GM12878 (cell line): ENCODE results near the gene PTPRN2. TPM values are rescaled to one million over a fixed set of nuclear protein-coding genes. Genes with fewer than 3 reads are reported as not detected.

ENCODE experiments used
- ATAC-seq: fragments of 200-7000 bp; cut with Tn5 transposase; 3 replicates; pipeline ENCODE4 v1.9.1; 2020; ENCODE audit warnings: mild to moderate bottlenecking, moderate library complexity
- BruUV-seq: library from RNA; stranded (reverse); fragments of 400-500 nt; replicated peaks from 2 replicates; lab custom pipeline; 2021; lab: Mats Ljungman, UMichigan
- CTCF ChIA-PET: fragments of 300-600 bp; sonication (Branson Sonifier 250); formaldehyde crosslinking; extraction: SDS; loops from one replicate; lab custom pipeline; 2021; ENCODE audit warnings: inconsistent platforms; lab: Yijun Ruan, JAX
- POLR2A ChIA-PET: fragments of 350-600 bp; formaldehyde crosslinking; extraction: SDS; loops from one replicate; lab custom pipeline; 2021; ENCODE audit warnings: inconsistent platforms; lab: Charles Lee
- RAD21 ChIA-PET: fragments of 300-600 bp; sonication (Branson Sonifier 250); formaldehyde crosslinking; loops from one replicate; lab custom pipeline; 2023; ENCODE audit warnings: antibody characterized with exemption; ENCODE audit not compliant: unreplicated experiment; lab: Charles Lee
- SMC1A ChIA-PET: fragments of 300-600 bp; sonication (Branson Sonifier 250); formaldehyde crosslinking; loops from one replicate; lab custom pipeline; 2023; ENCODE audit not compliant: unreplicated experiment, uncharacterized antibody; lab: Charles Lee
- DNase-seq: peaks from one replicate; pipeline ENCODE4 v3.0.0-alpha.2; 2011; ENCODE audit warnings: low read depth, low spot score
- FAIRE-seq: peaks from 3 replicates; lab custom pipeline; 2011; peaks lifted over from hg19 to GRCh38; lab: Jason Lieb, UNC
- H2AFZ ChIP-seq: 2 replicates; pipeline ENCODE4 v1.6.0; 2011; ENCODE audit warnings: low read depth, low read length, control low read depth; ENCODE audit not compliant: control insufficient read depth
- H3K27ac ChIP-seq: 2 replicates; pipeline ENCODE4 v1.5.1; 2011; ENCODE audit warnings: control low read depth; ENCODE audit not compliant: control insufficient read depth, insufficient read depth
- H3K27me3 ChIP-seq, 2 experiments: replicated peaks in 1 of 2; 2 replicates each; pipeline versions ENCODE4 v1.6.0 to v1.6.1; 2011; ENCODE audit warnings: low read length in 1 of 2; ENCODE audit not compliant: control insufficient read depth in 2 of 2, insufficient read depth in 2 of 2
- H3K36me3 ChIP-seq, 2 experiments: 2 replicates each; pipeline ENCODE4 v1.5.1; 2011; ENCODE audit warnings: low read length in 1 of 2; ENCODE audit not compliant: control insufficient read depth in 2 of 2, insufficient read depth in 2 of 2
- H3K4me1 ChIP-seq: 2 replicates; pipeline ENCODE4 v1.6.1; 2011; ENCODE audit warnings: mild to moderate bottlenecking, low read length, moderate library complexity, mixed read lengths; ENCODE audit not compliant: control insufficient read depth, insufficient read depth
- H3K4me2 ChIP-seq: 2 replicates; pipeline ENCODE4 v1.6.0; 2011; ENCODE audit warnings: control low read depth; ENCODE audit not compliant: control insufficient read depth, insufficient read depth
- H3K4me3 ChIP-seq: fragments of 200-600 bp; sonication (generic); 2 replicates; pipeline ENCODE4 v1.5.1; 2016
- H3K79me2 ChIP-seq: 2 replicates; pipeline ENCODE4 v1.6.0; 2011; ENCODE audit warnings: low read length; ENCODE audit not compliant: control insufficient read depth, insufficient read depth
- H3K9ac ChIP-seq: 2 replicates; pipeline ENCODE4 v1.8.0; 2011; ENCODE audit warnings: low read length, control low read depth, mixed read lengths; ENCODE audit not compliant: control insufficient read depth, insufficient read depth
- H3K9me3 ChIP-seq: replicated peaks from 3 replicates; pipeline ENCODE4 v1.5.1; 2011; ENCODE audit warnings: mild to moderate bottlenecking, low read length; ENCODE audit not compliant: control insufficient read depth, insufficient read depth
- H4K20me1 ChIP-seq: 2 replicates; pipeline ENCODE4 v1.6.0; 2011; ENCODE audit not compliant: control insufficient read depth, insufficient read depth
- BACH1 ChIP-seq: fragments of 450-650 bp; IDR thresholded peaks from 2 replicates; pipeline ENCODE4 v1.6.1; 2017; ENCODE audit warnings: mild to moderate bottlenecking, borderline replicate concordance
- BHLHE40 ChIP-seq, 2 experiments: fragments of 450-650 bp in 1 of 2; IDR thresholded peaks; 2 replicates each; pipeline ENCODE4 v1.6.1; 2011 to 2017; ENCODE audit warnings: low read depth in 2 of 2, borderline replicate concordance in 1 of 2, improper control_type of control experiment in 1 of 2, low read length in 1 of 2, mild to moderate bottlenecking in 1 of 2
- CBX5 ChIP-seq: sonication (generic); IDR thresholded peaks from 2 replicates; pipeline ENCODE4 v1.6.1; 2016; ENCODE audit warnings: low read depth, moderate library complexity, mild to moderate bottlenecking, inconsistent platforms
- EED ChIP-seq: sonication (generic); IDR thresholded peaks from 2 replicates; pipeline ENCODE4 v1.6.1; 2016; ENCODE audit warnings: antibody characterized with exemption, low read depth
- EZH2 ChIP-seq: IDR thresholded peaks from 2 replicates; pipeline ENCODE4 v1.6.1; 2012; ENCODE audit warnings: low read depth, mild to moderate bottlenecking, control low read depth, inconsistent platforms, low read length, borderline replicate concordance; ENCODE audit not compliant: control insufficient read depth
- FOS ChIP-seq: IDR thresholded peaks from 3 replicates; pipeline ENCODE4 v1.6.1; 2011; ENCODE audit warnings: borderline replicate concordance; ENCODE audit not compliant: insufficient read length; ENCODE audit errors: extremely low read depth
- FOXK2 ChIP-seq: fragments of 450-650 bp; IDR thresholded peaks from 2 replicates; pipeline ENCODE4 v1.6.1; 2017; ENCODE audit warnings: mild to moderate bottlenecking, moderate library complexity
- FOXM1 ChIP-seq: IDR thresholded peaks from 2 replicates; pipeline ENCODE4 v1.6.1; 2012; ENCODE audit warnings: low read depth, mild to moderate bottlenecking, inconsistent platforms, low read length, moderate library complexity
- IRF5 ChIP-seq: fragments of 450-650 bp; IDR thresholded peaks from 2 replicates; pipeline ENCODE4 v1.6.1; 2017; ENCODE audit warnings: borderline replicate concordance
- MYB ChIP-seq: fragments of 150-350 bp; IDR thresholded peaks from 2 replicates; pipeline ENCODE4 v1.6.1; 2014; ENCODE audit warnings: mild to moderate bottlenecking, low read depth, low read length, borderline replicate concordance
- NBN ChIP-seq: fragments of 450-650 bp; IDR thresholded peaks from 2 replicates; pipeline ENCODE4 v1.6.1; 2016
- NFYA ChIP-seq: IDR thresholded peaks from 2 replicates; pipeline ENCODE4 v1.6.1; 2011; ENCODE audit warnings: low read depth, mild to moderate bottlenecking, low read length, improper control_type of control experiment, borderline replicate concordance
- PKNOX1 ChIP-seq: fragments of 450-650 bp; IDR thresholded peaks from 2 replicates; pipeline ENCODE4 v1.6.1; 2016; ENCODE audit warnings: mild to moderate bottlenecking
- SMARCA5 ChIP-seq: fragments of 450-650 bp; IDR thresholded peaks from 2 replicates; pipeline ENCODE4 v1.6.1; 2017; ENCODE audit warnings: mild to moderate bottlenecking
- ZNF622 ChIP-seq: fragments of 450-650 bp; IDR thresholded peaks from 2 replicates; pipeline ENCODE4 v1.6.1; 2017; ENCODE audit warnings: mild to moderate bottlenecking, inconsistent platforms
- WGBS: methylation state at CpG from one replicate; pipeline ENCODE4 v1.1.6; 2016; ENCODE audit warnings: low lambda C conversion rate; ENCODE audit not compliant: insufficient replicate concordance, insufficient coverage; ENCODE audit errors: missing lambda C conversion rate; 5-methylcytosine and 5-hydroxymethylcytosine counted together
- in situ Hi-C: fragments of 300-500 bp; cut with MboI; formaldehyde crosslinking; loops from 9 replicates; pipeline ENCODE4 v1.14.3; 2018; ENCODE audit warnings: mixed read lengths
- intact Hi-C: fragments of 100-400 bp; cut with micrococcal nuclease; formaldehyde crosslinking; loops from one replicate; pipeline ENCODE4 v1.14.2; 2022; ENCODE audit not compliant: unreplicated experiment
- polyA plus RNA-seq, 11 experiments: library from polyadenylated mRNA; depleted of rRNA in 4 of 11; unstranded in 6 of 11; stranded (reverse) in 5 of 11; fragments of >200 nt; fragmentation: Nextera tagmentation in 4 of 11; fragmentation: Illumina TruSeq in 1 of 11; extraction: Ambion mirVana in 4 of 11; extraction: Trizol in 1 of 11; gene quantifications; 1 replicate in 1 of 11; 2 replicates in 10 of 11; pipeline versions ENCODE4 v1.2.1 to v1.2.3, GENCODE V29; 2011 to 2016; ENCODE audit warnings: inconsistent platforms in 2 of 11, missing spikeins in 2 of 11, low read depth in 1 of 11
- total RNA-seq, 4 experiments: library from RNA; depleted of rRNA in 3 of 4; stranded (reverse); fragments of >200 nt in 3 of 4; fragmentation: Illumina TruSeq in 1 of 4; extraction: Trizol in 1 of 4; gene quantifications; 2 replicates each; pipeline versions ENCODE4 v1.2.1 to v1.2.3, GENCODE V29; 2013 to 2021

Gene PTPRN2
- total and polyA plus RNA-seq, 10 of the 15 experiments (the other 5 are each of a cell fraction or from before 2014, with no cell fraction given) = 5.4 TPM; not detected in 9

- no peak for TF ChIP-seq ZNF622
- no peak for TF ChIP-seq BACH1
- no peak for TF ChIP-seq PKNOX1
- no peak for TF ChIP-seq CBX5
- TF ChIP-seq FOXM1 = no peak
- TF ChIP-seq NFYA = no peak
- TF ChIP-seq MYB = no peak
- no peak for TF ChIP-seq FOS
- no peak for TF ChIP-seq BHLHE40 (IDR thresholded peaks at IDR 0.05; ENCODE audit: borderline replicate concordance in 1 of 2, low read depth in 2 of 2, low read length in 1 of 2)
- no peak for TF ChIP-seq FOXK2
- no peak for TF ChIP-seq SMARCA5
- TF ChIP-seq EZH2 = no peak
- TF ChIP-seq IRF5 = no peak
- TF ChIP-seq NBN = no peak
- TF ChIP-seq EED = no peak
- no peak for ATAC-seq
- ChIA-PET SMC1A (no interaction called here), POLR2A (no interaction called here), RAD21 (no interaction called here), CTCF (no interaction called here)
- in situ Hi-C loops (no loop called here), intact Hi-C loops (no loop called here)
- Histone ChIP-seq H3K27me3 (no peaks in the 10 kb centered on the region), H3K9ac (no peak overlapping the region), H3K4me3 (no peak overlapping the region), H3K79me2 (no peaks in the 10 kb centered on the region), H3K27ac (no peak overlapping the region), H3K36me3 (no peaks in the 10 kb centered on the region), H3K4me1 (no peaks in the 10 kb centered on the region), H4K20me1 (no peaks in the 10 kb centered on the region), H2AFZ (no peak overlapping the region), H3K9me3 (no peaks in the 10 kb centered on the region; the same call in 2 of the 3 replicates), H3K4me2 (no peak overlapping the region)
- no peak for DNase-seq
- 39% methylated on average over 23 of the region's 23 CpGs for WGBS
- FAIRE-seq = no peak
- BruUV-seq = no TSS peak
Measured at GRCh38 chr7:157707983-157708918, 879.4 kb downstream of the PTPRN2 start.
